Lower leg skin (tissue), 3 donors: Measurements from ENCODE around the gene TMPRSS5.

Experiments
- POLR2A ChIP-seq, 2 donors: fragments of 450-650 bp; IDR thresholded peaks; one replicate each; pipeline ENCODE4 v1.6.1; 2016 to 2017; ENCODE audit warnings: antibody characterized with exemption in 2 of 2, mild to moderate bottlenecking in 1 of 2, moderate library complexity in 1 of 2
- TF ChIP-seq, protein P1 (sequence below), 3 donors: fragments of 450-650 bp; IDR thresholded peaks; one replicate each; pipeline ENCODE4 v1.5.1; 2016; ENCODE audit warnings: antibody characterized with exemption in 3 of 3, mild to moderate bottlenecking in 3 of 3, moderate library complexity in 2 of 3

DNA sequence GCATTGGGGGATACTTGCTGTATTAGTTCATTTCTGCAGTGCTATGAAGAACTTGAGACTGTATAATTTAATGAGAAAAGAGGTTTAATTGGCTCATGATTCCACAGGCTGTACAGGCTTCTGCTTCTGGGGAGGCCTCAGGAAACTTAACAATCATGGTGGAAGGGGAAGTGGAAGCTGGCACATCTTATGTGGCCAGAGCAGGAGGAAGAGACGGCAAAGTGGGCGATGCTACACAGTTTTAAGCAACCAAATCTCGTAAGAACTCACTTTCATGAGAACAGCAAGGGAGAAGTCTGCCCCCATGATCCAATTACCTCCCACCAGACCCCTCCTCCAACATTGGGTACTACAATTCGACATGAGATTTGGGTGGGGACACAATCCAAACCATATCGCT lies 55.1 kb downstream of the TMPRSS5 start:
- TF ChIP-seq, protein P1, sequence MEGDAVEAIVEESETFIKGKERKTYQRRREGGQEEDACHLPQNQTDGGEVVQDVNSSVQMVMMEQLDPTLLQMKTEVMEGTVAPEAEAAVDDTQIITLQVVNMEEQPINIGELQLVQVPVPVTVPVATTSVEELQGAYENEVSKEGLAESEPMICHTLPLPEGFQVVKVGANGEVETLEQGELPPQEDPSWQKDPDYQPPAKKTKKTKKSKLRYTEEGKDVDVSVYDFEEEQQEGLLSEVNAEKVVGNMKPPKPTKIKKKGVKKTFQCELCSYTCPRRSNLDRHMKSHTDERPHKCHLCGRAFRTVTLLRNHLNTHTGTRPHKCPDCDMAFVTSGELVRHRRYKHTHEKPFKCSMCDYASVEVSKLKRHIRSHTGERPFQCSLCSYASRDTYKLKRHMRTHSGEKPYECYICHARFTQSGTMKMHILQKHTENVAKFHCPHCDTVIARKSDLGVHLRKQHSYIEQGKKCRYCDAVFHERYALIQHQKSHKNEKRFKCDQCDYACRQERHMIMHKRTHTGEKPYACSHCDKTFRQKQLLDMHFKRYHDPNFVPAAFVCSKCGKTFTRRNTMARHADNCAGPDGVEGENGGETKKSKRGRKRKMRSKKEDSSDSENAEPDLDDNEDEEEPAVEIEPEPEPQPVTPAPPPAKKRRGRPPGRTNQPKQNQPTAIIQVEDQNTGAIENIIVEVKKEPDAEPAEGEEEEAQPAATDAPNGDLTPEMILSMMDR (IDR thresholded peaks at IDR 0.05), result no peak
- no peak for TF ChIP-seq POLR2A (IDR thresholded peaks at IDR 0.05)
